ENCODE measurements around the gene PCBP3.

DNA sequence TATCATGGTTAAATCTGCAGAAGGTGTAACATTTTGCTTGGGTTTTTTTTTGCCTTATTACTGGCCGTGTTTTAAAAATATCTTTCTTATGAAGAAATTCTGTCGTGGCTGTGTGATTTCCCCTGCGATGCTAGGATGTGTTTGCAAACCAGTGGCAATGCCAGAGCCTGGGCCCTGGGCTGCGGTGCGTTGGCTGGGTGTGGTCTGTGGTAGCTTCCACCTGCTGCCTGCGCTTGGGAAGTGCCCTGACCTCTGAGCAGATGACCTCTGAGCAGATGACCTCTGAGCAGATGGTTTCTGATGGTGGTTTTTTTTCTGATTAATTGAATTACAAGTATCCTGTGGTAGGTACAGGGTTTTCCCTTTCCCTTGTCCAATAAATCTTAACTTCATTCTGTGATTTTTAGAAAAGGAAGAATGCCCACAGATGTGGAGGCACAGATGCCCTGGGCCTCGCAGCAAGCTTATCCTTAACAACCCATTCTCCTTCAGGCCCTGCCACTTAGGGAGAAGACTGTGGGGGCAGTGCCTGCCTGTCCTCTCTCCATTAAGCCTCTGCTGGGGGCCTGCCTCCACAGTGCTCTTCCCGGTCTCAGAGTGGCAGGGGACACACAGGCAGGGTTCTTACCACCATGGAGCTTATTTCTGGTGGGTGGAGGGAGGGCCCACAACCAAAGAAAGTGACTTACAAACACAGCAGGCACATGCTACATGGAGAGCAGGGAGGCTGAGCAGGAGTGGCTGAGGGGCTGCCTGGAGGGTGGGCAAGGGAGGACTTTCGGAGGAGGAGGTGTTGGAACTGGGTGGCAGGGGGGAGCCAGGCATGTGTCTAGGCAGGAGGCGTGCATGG lies 81.7 kb downstream of the PCBP3 start:
- TF ChIP-seq, protein P1, sequence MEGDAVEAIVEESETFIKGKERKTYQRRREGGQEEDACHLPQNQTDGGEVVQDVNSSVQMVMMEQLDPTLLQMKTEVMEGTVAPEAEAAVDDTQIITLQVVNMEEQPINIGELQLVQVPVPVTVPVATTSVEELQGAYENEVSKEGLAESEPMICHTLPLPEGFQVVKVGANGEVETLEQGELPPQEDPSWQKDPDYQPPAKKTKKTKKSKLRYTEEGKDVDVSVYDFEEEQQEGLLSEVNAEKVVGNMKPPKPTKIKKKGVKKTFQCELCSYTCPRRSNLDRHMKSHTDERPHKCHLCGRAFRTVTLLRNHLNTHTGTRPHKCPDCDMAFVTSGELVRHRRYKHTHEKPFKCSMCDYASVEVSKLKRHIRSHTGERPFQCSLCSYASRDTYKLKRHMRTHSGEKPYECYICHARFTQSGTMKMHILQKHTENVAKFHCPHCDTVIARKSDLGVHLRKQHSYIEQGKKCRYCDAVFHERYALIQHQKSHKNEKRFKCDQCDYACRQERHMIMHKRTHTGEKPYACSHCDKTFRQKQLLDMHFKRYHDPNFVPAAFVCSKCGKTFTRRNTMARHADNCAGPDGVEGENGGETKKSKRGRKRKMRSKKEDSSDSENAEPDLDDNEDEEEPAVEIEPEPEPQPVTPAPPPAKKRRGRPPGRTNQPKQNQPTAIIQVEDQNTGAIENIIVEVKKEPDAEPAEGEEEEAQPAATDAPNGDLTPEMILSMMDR (conservative IDR thresholded peaks at IDR 0.05), result no peak
- no peak for TF ChIP-seq EZH2 (IDR thresholded peaks at IDR 0.05; ENCODE audit: low read depth)
